ENCODE data around the gene NXF1.
A peak's percentile ranks its signal among the peaks of the same experiment; 100 is the strongest.

The NXF1 gene

GRCh38 chr11:62851807-62852522, 46.7 kb upstream of the NXF1 start:
- Histone ChIP-seq H3K4me1 (ENCODE audit: control insufficient read depth, insufficient read depth, low read length) (no peaks in the 10 kb centered on the region), H3K36me3 (ENCODE audit: control insufficient read depth in 2 of 2, insufficient read depth in 1 of 2, low read length in 2 of 2) (peaks cover 3 to 42% of the 10 kb centered on the region in 2 experiments; a peak in 1 of 3 replicates), H3K9me3 (ENCODE audit: control insufficient read depth, insufficient read depth, low read depth, low read length) (no peaks in the 10 kb centered on the region), H3K27ac (ENCODE audit: extremely low read depth, low read depth, low read length) (no peak overlapping the region), H3K4me3 (ENCODE audit: low read depth, low read length) (no peak overlapping the region)
- CTCF ChIA-PET, result interaction anchor here (0.6 kb wide), 2 partner anchors 18 to 172 kb away, joined by 3 to 4 read pairs; no protein-coding TSS in a partner anchor
- TF ChIP-seq KLF16 (tag by site-specific recombination; IDR thresholded peaks at IDR 0.05), result no peak
- no peak for TF ChIP-seq ZNF488 (tag by site-specific recombination; IDR thresholded peaks at IDR 0.05)
- TF ChIP-seq ZNF416 (tag by site-specific recombination; IDR thresholded peaks at IDR 0.05), result no peak
- TF ChIP-seq ZNF2 (tag by site-specific recombination; IDR thresholded peaks at IDR 0.05), result no peak
- TF ChIP-seq KLF8 (tag by site-specific recombination; IDR thresholded peaks at IDR 0.05), result no peak
- TF ChIP-seq ZNF664 (tag by site-specific recombination; IDR thresholded peaks at IDR 0.05), result 0 out of 2 replicates have a peak, but pooled peaks have one; percentile 55
- no peak for TF ChIP-seq ZNF433 (tag by site-specific recombination; IDR thresholded peaks at IDR 0.05; ENCODE audit: low read depth)
- TF ChIP-seq ZNF280C (tag by site-specific recombination; IDR thresholded peaks at IDR 0.05), result no peak
- peak; percentile 66; the same call in 1 of the 2 replicates for TF ChIP-seq ZNF362 (tag by site-specific recombination; IDR thresholded peaks at IDR 0.05)
- no peak for TF ChIP-seq WT1 (tag by site-specific recombination; IDR thresholded peaks at IDR 0.05)
- TF ChIP-seq ZNF248 (tag by site-specific recombination; IDR thresholded peaks at IDR 0.05), result no peak
- TF ChIP-seq GLI4 (tag by site-specific recombination; IDR thresholded peaks at IDR 0.05), result no peak
- no peak for TF ChIP-seq GLIS2 (tag by site-specific recombination; IDR thresholded peaks at IDR 0.05)
- TF ChIP-seq TSHZ1 (tag by site-specific recombination; IDR thresholded peaks at IDR 0.05; ENCODE audit: borderline replicate concordance), result peak; percentile 59; the same call in 1 of the 2 replicates
- TF ChIP-seq ZBTB48 (tag by site-specific recombination; IDR thresholded peaks at IDR 0.05), result 0 out of 2 replicates have a peak, but pooled peaks have one; percentile 44
- no peak for TF ChIP-seq ZNF223 (tag by site-specific recombination; IDR thresholded peaks at IDR 0.05)
- peak; percentile 39; the same call in 1 of the 2 replicates for TF ChIP-seq ZNF335 (tag by site-specific recombination; conservative IDR thresholded peaks at IDR 0.05)
- 0 out of 2 replicates have a peak, but pooled peaks have one; percentile 22 for TF ChIP-seq ZNF629 (tag by site-specific recombination; IDR thresholded peaks at IDR 0.05)
- TF ChIP-seq YY1 (tag by site-specific recombination; IDR thresholded peaks at IDR 0.05), result no peak
- no peak for TF ChIP-seq ZNF660 (tag by site-specific recombination; IDR thresholded peaks at IDR 0.05)
- POLR2A ChIA-PET, result interaction anchor here (0.6 to 4.0 kb wide), 13 partner anchors 9 to 260 kb away, joined by 3 to 96 read pairs (median 4); partner anchors contain the start of genes C11orf98, CSKMT, MTA2 and SLC3A2

Data from HEK293 (cell line).